Measurements from ENCODE around the gene FOXQ1.

DNA sequence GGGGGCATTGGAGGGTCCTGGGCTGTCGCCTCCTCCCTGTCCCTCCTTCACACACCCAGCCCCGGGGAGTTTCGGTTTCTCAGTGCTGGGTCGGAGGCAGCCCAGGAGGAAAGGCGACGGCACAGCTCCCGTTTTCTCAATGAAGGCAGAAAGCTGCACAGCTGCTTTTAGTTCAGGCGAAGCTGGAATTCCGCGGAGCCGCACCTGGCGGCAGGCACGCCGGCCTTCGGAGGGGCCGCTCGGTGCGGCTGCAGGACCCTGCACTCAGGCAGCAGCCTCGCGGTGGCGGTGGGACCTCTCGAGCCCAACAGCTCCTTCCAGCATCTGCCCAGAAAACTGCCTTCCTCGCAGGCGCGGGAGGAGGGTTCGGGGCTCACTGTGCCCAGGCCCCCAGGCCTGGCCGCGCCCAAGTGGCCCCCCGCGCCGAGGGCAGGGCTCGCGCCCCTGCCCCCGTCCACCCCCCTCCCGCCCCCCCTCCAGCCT is 4.6 kb downstream of the FOXQ1 start:
- no peak for TF ChIP-seq FOXK2 (IDR thresholded peaks at IDR 0.05)
- TF ChIP-seq ZNF207 (IDR thresholded peaks at IDR 0.05; ENCODE audit: borderline replicate concordance): no peak
- TF ChIP-seq, protein P1, sequence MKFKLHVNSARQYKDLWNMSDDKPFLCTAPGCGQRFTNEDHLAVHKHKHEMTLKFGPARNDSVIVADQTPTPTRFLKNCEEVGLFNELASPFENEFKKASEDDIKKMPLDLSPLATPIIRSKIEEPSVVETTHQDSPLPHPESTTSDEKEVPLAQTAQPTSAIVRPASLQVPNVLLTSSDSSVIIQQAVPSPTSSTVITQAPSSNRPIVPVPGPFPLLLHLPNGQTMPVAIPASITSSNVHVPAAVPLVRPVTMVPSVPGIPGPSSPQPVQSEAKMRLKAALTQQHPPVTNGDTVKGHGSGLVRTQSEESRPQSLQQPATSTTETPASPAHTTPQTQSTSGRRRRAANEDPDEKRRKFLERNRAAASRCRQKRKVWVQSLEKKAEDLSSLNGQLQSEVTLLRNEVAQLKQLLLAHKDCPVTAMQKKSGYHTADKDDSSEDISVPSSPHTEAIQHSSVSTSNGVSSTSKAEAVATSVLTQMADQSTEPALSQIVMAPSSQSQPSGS (IDR thresholded peaks at IDR 0.05; ENCODE audit: low read length): no peak
